Keratinocyte (primary cell): ENCODE data around the gene CAMK2D. TPM values are rescaled to one million over a fixed set of nuclear protein-coding genes. Genes with fewer than 3 reads are reported as not detected.

Experiments
- DNase-seq: peaks from one replicate; pipeline ENCODE4 v3.0.0-alpha.2; 2011; ENCODE audit warnings: low read depth, missing footprints, low spot score
- FAIRE-seq: peaks from 2 replicates; lab custom pipeline; 2011; peaks lifted over from hg19 to GRCh38; lab: Jason Lieb, UNC
- H2AFZ ChIP-seq: 2 replicates; pipeline ENCODE4 v1.6.0; 2012; ENCODE audit warnings: low read length, control low read depth, inconsistent platforms; ENCODE audit not compliant: control insufficient read depth
- H3K27ac ChIP-seq: 2 replicates; pipeline ENCODE4 v1.5.1; 2011; ENCODE audit warnings: low read length; ENCODE audit not compliant: control insufficient read depth, insufficient read depth
- H3K27me3 ChIP-seq: 3 replicates; pipeline ENCODE4 v1.6.0; 2011; ENCODE audit warnings: low read length; ENCODE audit not compliant: control insufficient read depth, insufficient read depth; ENCODE audit errors: extremely low read depth
- H3K36me3 ChIP-seq, 2 experiments: 2 replicates in 1 of 2; 3 replicates in 1 of 2; pipeline ENCODE4 v1.5.1; 2011; ENCODE audit warnings: low read length in 2 of 2, mild to moderate bottlenecking in 1 of 2; ENCODE audit not compliant: control insufficient read depth in 2 of 2, insufficient read depth in 2 of 2; ENCODE audit errors: extremely low read depth in 1 of 2
- H3K4me1 ChIP-seq: 3 replicates; pipeline ENCODE4 v1.5.1; 2011; ENCODE audit warnings: low read length; ENCODE audit not compliant: control insufficient read depth, insufficient read depth; ENCODE audit errors: extremely low read depth
- H3K4me2 ChIP-seq: 3 replicates; pipeline ENCODE4 v1.6.0; 2011; ENCODE audit warnings: low read depth, low read length; ENCODE audit not compliant: control insufficient read depth, insufficient read depth; ENCODE audit errors: extremely low read depth
- H3K4me3 ChIP-seq, 3 experiments: fragments of 200-600 bp in 1 of 3; sonication (generic) in 1 of 3; 2 replicates in 2 of 3; 3 replicates in 1 of 3; pipeline ENCODE4 v1.5.1; 2011 to 2016; ENCODE audit warnings: low read length in 3 of 3, mild to moderate bottlenecking in 3 of 3, control low read depth in 2 of 3, inconsistent platforms in 1 of 3, low read depth in 1 of 3, mixed read lengths in 1 of 3, mixed run types in 1 of 3, moderate library complexity in 1 of 3; ENCODE audit not compliant: control insufficient read depth in 2 of 3, insufficient read depth in 2 of 3; ENCODE audit errors: extremely low read depth in 1 of 3
- H3K79me2 ChIP-seq: 2 replicates; pipeline ENCODE4 v1.6.0; 2012; ENCODE audit warnings: low read length; ENCODE audit not compliant: control insufficient read depth, insufficient read depth
- H3K9ac ChIP-seq: 3 replicates; pipeline ENCODE4 v1.6.0; 2011; ENCODE audit warnings: low read length; ENCODE audit not compliant: control insufficient read depth, insufficient read depth; ENCODE audit errors: extremely low read depth
- H3K9me1 ChIP-seq: 3 replicates; pipeline ENCODE4 v1.6.0; 2011; ENCODE audit warnings: low read length; ENCODE audit not compliant: control insufficient read depth, insufficient read depth; ENCODE audit errors: extremely low read depth
- H3K9me3 ChIP-seq: 2 replicates; pipeline ENCODE4 v1.5.1; 2012; ENCODE audit warnings: low read depth, low read length; ENCODE audit not compliant: control insufficient read depth
- H4K20me1 ChIP-seq: 3 replicates; pipeline ENCODE4 v1.6.0; 2011; ENCODE audit warnings: low read length; ENCODE audit not compliant: control insufficient read depth, insufficient read depth; ENCODE audit errors: extremely low read depth
- EZH2 ChIP-seq: IDR thresholded peaks from one replicate; pipeline ENCODE4 v1.6.1; 2012; ENCODE audit warnings: inconsistent platforms, mild to moderate bottlenecking, low read length, moderate library complexity
- dilution Hi-C: fragments of 300-500 bp; cut with MboI; formaldehyde crosslinking; loops from one replicate; pipeline ENCODE4 v1.7.0; 2020; ENCODE audit warnings: low sequenced_read_pairs; ENCODE audit not compliant: extremely low pct_ligation_motif_present
- polyA plus RNA-seq, 5 experiments: library from polyadenylated mRNA; depleted of rRNA in 3 of 5; stranded (reverse) in 3 of 5; stranded (forward) in 1 of 5; unstranded in 1 of 5; fragments of >200 nt; gene quantifications; 1 replicate in 1 of 5; 2 replicates in 3 of 5; 3 replicates in 1 of 5; pipeline versions ENCODE4 v1.2.1 to v1.2.3, GENCODE V29; 2011 to 2012; ENCODE audit warnings: missing spikeins in 2 of 5, low read depth in 1 of 5, low replicate concordance in 1 of 5
- TF ChIP-seq, protein P1 (sequence below), 3 experiments: IDR thresholded peaks in 1 of 3; conservative IDR thresholded peaks in 1 of 3; optimal IDR thresholded peaks in 1 of 3; 2 replicates in 2 of 3; 3 replicates in 1 of 3; pipeline versions ENCODE3 to v1.5.1; 2011; ENCODE audit warnings: low read length in 3 of 3, mild to moderate bottlenecking in 3 of 3, moderate library complexity in 2 of 3, control low read depth in 1 of 3, inconsistent platforms in 1 of 3; ENCODE audit not compliant: insufficient read depth in 2 of 3; ENCODE audit errors: extremely low read depth in 1 of 3

Gene CAMK2D
- polyA plus RNA-seq, 1 donor (not counting 4 experiments of a cell fraction or from before 2014, with no cell fraction given), result 18.8 TPM

DNA sequence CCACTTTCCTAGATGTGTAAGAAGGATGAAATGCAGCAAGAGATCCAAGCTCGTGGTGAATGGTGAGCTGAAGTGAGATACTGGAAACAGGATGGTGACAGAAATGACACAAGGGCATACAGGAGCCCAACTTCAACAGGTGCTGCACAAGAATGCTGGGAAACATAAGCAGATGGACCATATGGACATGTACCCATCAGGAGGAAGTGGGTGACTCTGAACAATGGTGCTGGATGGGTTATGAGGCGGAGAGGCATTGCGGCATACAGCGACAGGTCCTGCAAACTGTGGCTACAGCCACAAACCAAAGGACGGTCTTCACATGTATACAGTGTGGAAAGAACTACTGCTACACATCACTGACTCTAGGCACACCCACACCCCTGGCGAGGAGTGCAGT lies 265.7 kb downstream of the CAMK2D start:
- FAIRE-seq (peak; percentile 17), DNase-seq (no peak)
- dilution Hi-C loops, result no loop called here
- H3K9ac ChIP-seq, result no peak overlapping the region
- no peaks in the 10 kb centered on the region for H3K79me2 ChIP-seq
- H3K4me3 ChIP-seq, result no peak overlapping the region
- H4K20me1 ChIP-seq, result no peaks in the 10 kb centered on the region
- H3K27me3 ChIP-seq, result no peaks in the 10 kb centered on the region
- no peaks in the 10 kb centered on the region for H3K9me1 ChIP-seq
- H3K4me2 ChIP-seq, result no peak overlapping the region
- TF ChIP-seq EZH2, result no peak
- TF ChIP-seq, protein P1, sequence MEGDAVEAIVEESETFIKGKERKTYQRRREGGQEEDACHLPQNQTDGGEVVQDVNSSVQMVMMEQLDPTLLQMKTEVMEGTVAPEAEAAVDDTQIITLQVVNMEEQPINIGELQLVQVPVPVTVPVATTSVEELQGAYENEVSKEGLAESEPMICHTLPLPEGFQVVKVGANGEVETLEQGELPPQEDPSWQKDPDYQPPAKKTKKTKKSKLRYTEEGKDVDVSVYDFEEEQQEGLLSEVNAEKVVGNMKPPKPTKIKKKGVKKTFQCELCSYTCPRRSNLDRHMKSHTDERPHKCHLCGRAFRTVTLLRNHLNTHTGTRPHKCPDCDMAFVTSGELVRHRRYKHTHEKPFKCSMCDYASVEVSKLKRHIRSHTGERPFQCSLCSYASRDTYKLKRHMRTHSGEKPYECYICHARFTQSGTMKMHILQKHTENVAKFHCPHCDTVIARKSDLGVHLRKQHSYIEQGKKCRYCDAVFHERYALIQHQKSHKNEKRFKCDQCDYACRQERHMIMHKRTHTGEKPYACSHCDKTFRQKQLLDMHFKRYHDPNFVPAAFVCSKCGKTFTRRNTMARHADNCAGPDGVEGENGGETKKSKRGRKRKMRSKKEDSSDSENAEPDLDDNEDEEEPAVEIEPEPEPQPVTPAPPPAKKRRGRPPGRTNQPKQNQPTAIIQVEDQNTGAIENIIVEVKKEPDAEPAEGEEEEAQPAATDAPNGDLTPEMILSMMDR (optimal IDR thresholded peaks at IDR 0.05 in 1 of 3, IDR thresholded peaks at IDR 0.05 in 1 of 3, conservative IDR thresholded peaks at IDR 0.05 in 1 of 3; ENCODE audit: extremely low read depth in 1 of 3, insufficient read depth in 2 of 3, low read length in 3 of 3), result no peak
- H3K27ac ChIP-seq, result no peak overlapping the region
- no peaks in the 10 kb centered on the region for H3K9me3 ChIP-seq
- peaks cover 1 to 3% of the 10 kb centered on the region in 2 experiments for H3K36me3 ChIP-seq
- H3K4me1 ChIP-seq, result no peaks in the 10 kb centered on the region
- H2AFZ ChIP-seq, result no peak overlapping the region

DNA sequence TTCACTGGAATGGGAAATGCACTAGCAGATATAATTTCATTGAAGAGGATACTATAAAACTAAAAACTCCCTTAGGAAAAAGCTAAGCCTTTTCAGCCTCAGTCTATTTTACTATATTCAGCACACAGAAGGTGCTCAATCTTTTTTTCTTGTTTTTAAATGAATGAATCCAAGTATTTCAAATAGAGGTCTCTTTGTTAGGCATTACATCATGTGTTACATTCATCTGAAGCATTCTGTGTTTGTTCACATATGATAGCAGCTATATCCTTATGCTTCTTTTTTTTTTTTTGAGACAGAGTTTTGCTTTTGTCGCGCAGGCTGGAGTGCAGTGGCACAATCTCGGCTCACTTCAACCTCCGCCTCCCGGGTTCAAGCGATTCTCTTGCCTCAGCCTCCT lies 278.4 kb downstream of the CAMK2D start:
- peaks cover under 1% of the 10 kb centered on the region for H3K9me3 ChIP-seq
- no peak overlapping the region for H2AFZ ChIP-seq
- H3K79me2 ChIP-seq, result no peaks in the 10 kb centered on the region
- no peak for DNase-seq
- no peak overlapping the region for H3K9ac ChIP-seq
- H3K4me2 ChIP-seq, result no peak overlapping the region
- H3K36me3 ChIP-seq, result no peaks in the 10 kb centered on the region
- no peaks in the 10 kb centered on the region for H3K27me3 ChIP-seq
- no peaks in the 10 kb centered on the region for H3K9me1 ChIP-seq
- TF ChIP-seq, protein P1 (optimal IDR thresholded peaks at IDR 0.05 in 1 of 3, IDR thresholded peaks at IDR 0.05 in 1 of 3, conservative IDR thresholded peaks at IDR 0.05 in 1 of 3; ENCODE audit: extremely low read depth in 1 of 3, insufficient read depth in 2 of 3, low read length in 3 of 3), result no peak
- TF ChIP-seq EZH2, result no peak
- no peaks in the 10 kb centered on the region for H3K4me1 ChIP-seq
- H3K4me3 ChIP-seq, result no peak overlapping the region
- dilution Hi-C loops, result no loop called here
- no peak overlapping the region for H3K27ac ChIP-seq
- H4K20me1 ChIP-seq, result no peaks in the 10 kb centered on the region
- no peak for FAIRE-seq
